T47D (cell line): ENCODE measurements around the gene GADD45A.

Experiments
- DNase-seq, 2 experiments: peaks; one replicate each; pipeline versions ENCODE4 v3.0.0 to v3.0.0-alpha.2; 2011 to 2012; ENCODE audit warnings: low read depth in 1 of 2, low spot score in 1 of 2
- JUND ChIP-seq: IDR thresholded peaks from 2 replicates; pipeline ENCODE4 v1.6.1; 2012; ENCODE audit warnings: low read depth
- in situ Hi-C: cut with HindIII; loops from 2 replicates; pipeline ENCODE4 v1.10.0; 2016; ENCODE audit warnings: low sequenced_read_pairs, low pct_unique_long_range_greater_than_20kb

Gene GADD45A

GRCh38 chr1:67686267-67687197, 1.5 kb downstream of the GADD45A start:
- peak; percentile 9 to 57 for DNase-seq
- no peak for TF ChIP-seq JUND
- in situ Hi-C loops: no loop called here

- in situ Hi-C loops: no loop called here
- no peak for DNase-seq
- TF ChIP-seq JUND: no peak
These were observed 2.2 kb downstream of the GADD45A start for GRCh38 chr1:67687198-67687545.

GRCh38 chr1:67687649-67688048, 2.6 kb downstream of the GADD45A start:
- TF ChIP-seq JUND: no peak
- in situ Hi-C loops: no loop called here
- no peak for DNase-seq

GRCh38 chr1:67688526-67689219, 3.7 kb downstream of the GADD45A start:
- TF ChIP-seq JUND: no peak
- in situ Hi-C loops: no loop called here
- no peak for DNase-seq

GRCh38 chr1:67689267-67690017, 4.4 kb downstream of the GADD45A start:
- TF ChIP-seq JUND: no peak
- in situ Hi-C loops: no loop called here
- DNase-seq: no peak

GRCh38 chr1:67690018-67690363, 5.0 kb downstream of the GADD45A start:
- in situ Hi-C loops: no loop called here
- no peak for DNase-seq
- TF ChIP-seq JUND: no peak

- DNase-seq: no peak
- no peak for TF ChIP-seq JUND
- in situ Hi-C loops: no loop called here
These were observed 5.4 kb downstream of the GADD45A start for GRCh38 chr1:67690411-67690810.

- in situ Hi-C loops: no loop called here
- no peak for DNase-seq
- no peak for TF ChIP-seq JUND
These were observed 6.7 kb downstream of the GADD45A start for GRCh38 chr1:67691712-67692111.

GRCh38 chr1:67695963-67696362, 11.0 kb downstream of the GADD45A start:
- DNase-seq: no peak
- in situ Hi-C loops: no loop called here
- no peak for TF ChIP-seq JUND

GRCh38 chr1:67696708-67697107, 11.7 kb downstream of the GADD45A start:
- DNase-seq: no peak
- TF ChIP-seq JUND: no peak
- in situ Hi-C loops: no loop called here

- in situ Hi-C loops: no loop called here
- DNase-seq: no peak
- no peak for TF ChIP-seq JUND
These were observed 15.2 kb downstream of the GADD45A start for GRCh38 chr1:67700220-67700619.

GRCh38 chr1:67700692-67701410, 15.8 kb downstream of the GADD45A start:
- TF ChIP-seq JUND: no peak

More at GRCh38 chr1:67700692-67701410, 15.8 kb downstream of the GADD45A start:
- in situ Hi-C loops: no loop called here
- DNase-seq: no peak
